GM18520 (cell line): ENCODE measurements around the gene ZBED4.
A peak's percentile ranks its signal among the peaks of the same experiment; 100 is the strongest.

Source experiments
- ATAC-seq: cut with Tn5 transposase; IDR thresholded peaks from one replicate; pipeline ENCODE4 v1.9.1; 2021; ENCODE audit not compliant: unreplicated experiment

Gene ZBED4

GRCh38 chr22:49900441-49901230 is 47.0 kb downstream of the ZBED4 start:
- no peak for ATAC-seq

GRCh38 chr22:49901457-49901856 is 47.8 kb downstream of the ZBED4 start:
- no peak for ATAC-seq

- no peak for ATAC-seq
Measured at GRCh38 chr22:49903322-49904039, 49.8 kb downstream of the ZBED4 start.

- ATAC-seq = no peak
Measured at GRCh38 chr22:49904040-49904369, 50.4 kb downstream of the ZBED4 start.

GRCh38 chr22:49905465-49905864 is 51.8 kb downstream of the ZBED4 start:
- ATAC-seq = no peak

- ATAC-seq = no peak
Measured at GRCh38 chr22:49906071-49906798, 52.6 kb downstream of the ZBED4 start.

GRCh38 chr22:49906799-49907290 is 53.2 kb downstream of the ZBED4 start:
- no peak for ATAC-seq

- no peak for ATAC-seq
Measured at GRCh38 chr22:49907807-49908206, 54.2 kb downstream of the ZBED4 start.

- no peak for ATAC-seq
Measured at GRCh38 chr22:49909476-49910205, 56.0 kb downstream of the ZBED4 start.

- no peak for ATAC-seq
Measured at GRCh38 chr22:49910229-49911155, 56.8 kb downstream of the ZBED4 start.

- no peak for ATAC-seq
Measured at GRCh38 chr22:49911881-49912625, 58.4 kb downstream of the ZBED4 start.

GRCh38 chr22:49913026-49913425 is 59.4 kb downstream of the ZBED4 start:
- no peak for ATAC-seq

- no peak for ATAC-seq
Measured at GRCh38 chr22:49913446-49913845, 59.8 kb downstream of the ZBED4 start.

- ATAC-seq = no peak
Measured at GRCh38 chr22:49914256-49914655, 60.6 kb downstream of the ZBED4 start.

- no peak for ATAC-seq
Measured at GRCh38 chr22:49915610-49916009, 62.0 kb downstream of the ZBED4 start.

GRCh38 chr22:49916831-49917230 is 63.2 kb downstream of the ZBED4 start:
- ATAC-seq = no peak

GRCh38 chr22:49917974-49918910 is 64.6 kb downstream of the ZBED4 start, which contains the start of the genes ALG12 and CRELD2:
Gene ALG12 (minus strand): TSS chr22:49918438. CDS start chr22:49913765, 4,673 bp downstream.
Gene CRELD2 (plus strand): TSS chr22:49918634. CDS start chr22:49918770, 136 bp downstream.
- peak; percentile 86 for ATAC-seq
